Hematopoietic multipotent progenitor cell treated with erythropoietin and hydrocortisone succinate and interleukin-3 and kit ligand, for 4 days (in vitro differentiated cells): ENCODE data around the gene C1QL1.
"Not testable (repeated sequence)": the region's sequence is repeated elsewhere in the genome, so short reads cannot be mapped to it uniquely, and the experiment has no call there.

Source experiments
- DNase-seq: peaks from one replicate; pipeline ENCODE4 v3.0.0-alpha.2; 2015

Gene C1QL1

DNA sequence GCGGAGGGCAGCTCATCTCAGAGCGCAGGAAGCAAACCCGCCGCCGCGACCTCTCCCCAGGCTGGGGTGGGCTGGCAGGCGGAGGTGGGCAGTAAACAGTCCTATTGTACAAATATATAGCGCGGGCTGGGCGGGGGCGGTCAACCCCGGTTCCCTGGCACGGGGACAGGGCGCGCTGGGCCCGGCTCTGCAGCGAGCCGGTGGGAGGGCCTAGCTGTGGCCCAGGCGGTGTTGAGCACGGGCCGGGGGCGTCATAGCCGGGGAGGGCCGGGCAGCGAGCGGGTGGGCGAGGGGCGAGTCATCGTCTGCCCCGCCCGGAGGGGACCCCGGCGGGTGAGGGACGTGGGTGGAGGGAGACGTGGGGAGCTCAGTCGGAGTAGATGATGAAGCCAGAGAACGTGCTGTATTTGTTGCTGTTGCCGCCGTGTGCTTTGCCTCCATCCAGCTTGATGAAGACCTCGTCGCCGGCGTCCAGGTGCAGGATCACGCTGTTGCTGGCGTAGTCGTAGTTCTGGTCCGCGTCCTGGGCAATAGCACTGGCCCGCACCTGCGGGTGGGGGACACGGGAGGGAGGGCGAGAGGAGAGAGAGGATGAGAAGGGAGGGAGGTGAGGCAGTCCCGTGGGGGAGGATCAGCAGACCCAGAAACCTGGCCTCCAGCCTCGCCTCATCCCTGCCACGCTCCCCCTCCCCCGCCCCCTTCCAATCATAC, 8.1 kb downstream of the C1QL1 start:
- no peak for DNase-seq

DNA sequence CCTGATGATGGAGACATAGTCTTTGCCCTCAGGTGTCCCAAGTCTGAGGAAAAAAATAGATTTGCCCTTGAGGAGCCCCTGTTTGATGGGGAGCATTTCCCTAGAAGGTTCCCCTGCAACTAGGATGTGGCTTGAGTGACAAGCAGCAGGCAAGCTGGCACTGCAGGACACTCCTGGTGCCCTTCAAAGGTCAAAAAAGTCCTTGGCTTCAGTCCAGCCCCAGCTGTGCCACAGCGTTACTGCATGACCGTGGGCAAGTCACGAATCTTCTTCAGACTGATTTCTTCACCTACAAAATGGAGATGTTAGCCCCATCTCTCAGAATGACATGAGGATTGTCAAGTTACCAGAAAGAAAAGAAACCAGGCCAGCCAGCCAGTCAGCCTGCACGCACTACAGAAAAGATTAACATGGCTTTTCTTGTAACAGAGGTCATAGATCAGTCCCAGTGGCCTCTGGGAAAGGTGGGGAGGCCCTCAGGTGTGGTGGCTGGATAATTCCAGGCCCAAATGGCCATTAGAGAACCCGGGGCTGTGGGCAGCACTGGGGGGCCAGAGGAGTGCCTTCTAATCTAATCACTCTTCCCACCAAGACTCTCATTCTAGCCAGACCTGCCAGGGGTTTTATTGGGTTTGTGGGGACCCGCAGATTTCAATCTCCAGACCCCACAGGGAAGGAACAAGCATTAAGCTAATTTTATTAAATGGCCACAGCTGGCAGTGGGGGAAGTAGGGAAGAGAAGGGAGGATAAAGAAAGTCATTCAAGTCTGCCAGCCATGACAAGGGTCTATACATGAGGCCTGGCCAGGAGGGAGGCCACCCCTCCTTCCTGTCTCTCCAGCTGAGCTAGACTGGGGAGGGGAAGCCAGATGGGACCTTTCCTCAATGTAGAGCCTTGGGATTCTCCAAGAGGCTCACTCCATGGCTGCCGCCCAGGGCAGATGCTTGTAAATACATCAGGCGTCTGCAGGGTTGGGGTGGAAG, 10.8 kb downstream of the C1QL1 start:
- DNase-seq, result no peak

DNA sequence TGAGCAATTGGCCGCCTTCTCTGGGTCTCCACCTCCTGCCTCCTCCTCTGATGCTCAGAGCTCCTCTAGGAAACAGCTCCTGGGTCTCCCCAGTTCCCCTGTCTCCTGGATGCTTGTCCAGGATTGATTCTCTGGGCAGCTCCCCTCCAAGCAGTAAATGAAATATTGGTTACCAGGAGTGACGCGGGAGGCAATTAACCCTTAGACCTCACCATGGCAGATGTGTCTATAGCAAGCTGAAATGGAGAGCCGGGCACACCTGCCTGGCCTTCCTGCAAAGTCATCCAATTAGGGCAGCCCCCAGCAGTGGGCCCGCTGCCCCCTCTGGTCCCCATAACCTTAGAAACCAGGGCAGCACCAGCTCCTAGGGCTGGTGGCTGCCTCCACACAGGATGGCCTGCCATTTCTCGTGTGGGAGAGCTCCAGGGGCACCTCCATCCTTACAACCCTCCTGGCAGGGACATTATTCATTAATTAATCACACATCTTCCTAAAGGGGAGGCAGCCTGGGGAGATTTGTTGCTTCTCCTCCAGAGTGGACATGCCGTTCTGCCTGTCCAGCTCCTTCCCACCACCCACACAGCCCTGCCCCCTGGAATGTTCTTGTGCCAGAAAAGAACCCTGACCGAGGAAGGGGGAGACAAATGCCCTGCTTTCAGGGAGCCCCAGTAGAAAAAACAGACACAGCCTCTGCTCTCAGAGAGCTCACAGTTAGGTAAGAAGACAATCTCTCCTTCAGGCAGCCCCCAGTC, 12.3 kb downstream of the C1QL1 start:
- DNase-seq, result no peak

- DNase-seq, result no peak
Measured at GRCh38 chr17:44952946-44953475, 15.1 kb downstream of the C1QL1 start.

GRCh38 chr17:44948315-44948795, 19.7 kb downstream of the C1QL1 start:
- no peak for DNase-seq

DNA sequence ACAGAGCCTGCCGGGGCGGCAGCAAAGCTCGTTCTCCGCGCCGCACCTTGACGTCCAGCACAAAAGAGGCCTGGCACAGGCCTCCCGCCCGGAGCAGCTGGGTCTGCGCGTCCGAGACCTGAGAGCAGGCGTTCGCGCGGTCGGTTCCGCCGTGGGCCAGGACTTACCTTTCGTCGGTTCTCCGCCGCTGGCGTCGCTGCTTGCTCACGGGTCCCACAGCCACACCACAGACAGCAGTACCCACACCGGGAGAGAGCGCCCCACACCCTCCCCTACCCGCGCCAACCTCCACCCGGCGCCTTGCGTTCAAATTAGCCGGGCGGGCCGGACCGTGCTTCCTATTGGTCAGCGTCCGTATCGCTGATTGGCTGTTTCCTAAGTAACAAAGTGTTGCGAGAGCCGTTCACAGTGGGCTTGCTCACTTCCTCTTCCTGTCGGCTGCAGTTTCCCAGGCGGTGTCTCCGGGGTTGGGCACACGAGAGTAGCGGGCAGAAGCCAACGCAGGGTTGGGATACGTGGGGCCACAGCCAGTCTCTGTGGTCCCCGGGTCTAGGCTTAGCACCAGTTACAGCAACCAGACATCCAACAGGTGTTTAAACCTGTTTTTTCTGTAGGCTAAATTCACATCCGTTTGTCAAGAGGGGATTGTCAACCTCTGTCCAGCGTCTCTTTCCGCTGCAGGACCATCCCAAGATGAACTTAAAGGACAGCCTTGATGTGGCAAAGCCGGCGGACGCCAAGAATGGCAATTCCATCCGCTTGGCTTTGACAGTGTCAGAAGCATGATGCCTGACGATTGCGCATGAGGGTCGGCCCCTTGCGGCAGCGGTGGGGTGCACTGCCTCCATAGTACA, 20.4 kb downstream of the C1QL1 start, which contains the start of gene KIF18B:
TSS of gene KIF18B (minus strand) at position 313 of the 854 bp plus-strand sequence. CDS start 11,429 bp downstream, outside the sequence.
- peak; percentile 99 for DNase-seq

DNA sequence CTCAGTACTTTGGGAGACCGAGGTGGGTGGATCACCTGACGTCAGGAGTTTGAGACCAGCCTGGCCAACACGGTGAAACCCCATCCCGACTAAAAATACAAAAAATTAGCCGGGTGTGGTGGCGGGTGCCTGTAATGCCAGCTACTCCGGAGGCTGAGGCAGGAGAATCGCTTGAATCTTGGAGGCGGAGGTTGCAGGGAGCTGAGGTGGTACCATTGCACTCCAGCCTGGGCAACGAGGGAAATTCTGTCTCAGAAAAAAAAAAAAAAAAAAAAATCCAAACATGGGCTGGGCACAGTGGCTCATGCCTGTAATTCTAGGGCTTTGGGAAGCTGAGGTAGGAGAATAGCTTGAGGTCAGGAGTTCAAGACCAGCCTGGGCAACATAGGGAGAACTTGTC, 22.5 kb downstream of the C1QL1 start:
- not testable (repeated sequence) for DNase-seq

DNA sequence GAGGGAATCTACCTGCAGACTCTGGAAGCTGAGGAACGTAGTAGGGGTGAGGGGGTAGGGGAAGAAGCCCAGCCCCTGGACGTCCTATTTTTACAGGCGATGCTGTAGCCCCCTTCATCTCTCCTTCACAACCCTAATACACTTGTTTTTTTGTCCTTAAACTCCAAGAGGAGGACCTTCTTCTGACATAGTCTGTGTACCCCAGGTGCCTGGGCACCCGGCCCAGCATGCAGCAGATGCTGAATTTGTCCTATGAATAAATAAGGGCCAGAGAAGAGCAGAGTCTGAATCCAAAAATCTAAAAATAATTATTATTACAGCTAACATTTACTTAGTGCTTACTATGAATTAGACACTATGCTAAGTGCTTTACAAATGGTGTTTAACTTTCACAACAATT, 25.6 kb downstream of the C1QL1 start:
- DNase-seq, result no peak

DNA sequence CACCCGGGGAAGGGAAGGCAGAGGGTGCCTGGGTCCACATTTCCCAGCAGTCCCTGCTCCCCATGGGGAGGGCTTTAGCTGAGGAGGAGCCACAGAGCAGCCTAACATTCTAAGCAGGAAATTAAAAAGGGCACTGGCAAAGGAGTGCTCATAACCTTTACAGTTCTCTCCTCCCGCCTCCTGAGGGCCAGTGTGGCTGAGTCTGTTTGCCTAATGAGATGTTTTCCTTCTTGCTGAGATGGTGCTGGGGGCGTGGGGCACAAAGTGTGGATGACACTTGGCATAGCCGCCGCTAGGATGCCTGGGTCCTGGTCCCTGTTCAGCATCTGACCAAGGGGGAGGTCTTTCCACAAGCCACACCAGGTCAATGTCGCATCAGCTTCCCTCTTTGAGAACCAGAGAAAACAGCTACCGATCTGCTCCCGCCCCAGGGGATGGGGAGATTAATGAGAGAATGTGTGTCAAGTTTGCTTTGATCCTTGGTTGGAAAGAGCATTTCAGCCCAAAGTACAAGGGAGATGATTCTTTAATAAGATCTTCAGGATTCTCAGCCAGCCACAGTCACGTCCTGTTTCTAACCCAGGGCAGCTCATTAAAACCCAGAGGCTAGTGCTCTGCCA, 26.3 kb downstream of the C1QL1 start:
- no peak for DNase-seq

DNA sequence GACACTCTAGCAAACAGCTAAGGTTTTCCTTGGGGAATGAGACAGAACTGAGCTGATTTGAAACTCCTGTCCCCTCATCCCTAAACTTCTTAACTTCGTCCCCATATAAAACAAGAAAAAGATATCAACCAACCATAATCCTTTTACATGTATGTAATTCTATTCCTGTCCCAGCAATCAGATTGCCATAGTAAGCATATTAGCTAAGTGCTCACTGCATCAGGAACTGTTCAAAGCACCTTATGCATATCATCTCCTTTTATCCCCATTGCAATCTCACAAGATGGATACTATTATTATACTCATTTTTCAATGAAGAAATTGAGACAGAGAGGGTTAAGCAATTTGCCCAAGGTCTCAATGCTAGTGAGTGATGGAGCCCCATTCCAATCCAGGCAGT, 27.3 kb downstream of the C1QL1 start:
- DNase-seq, result no peak

GRCh38 chr17:44940317-44940716, 27.8 kb downstream of the C1QL1 start:
- DNase-seq, result no peak

DNA sequence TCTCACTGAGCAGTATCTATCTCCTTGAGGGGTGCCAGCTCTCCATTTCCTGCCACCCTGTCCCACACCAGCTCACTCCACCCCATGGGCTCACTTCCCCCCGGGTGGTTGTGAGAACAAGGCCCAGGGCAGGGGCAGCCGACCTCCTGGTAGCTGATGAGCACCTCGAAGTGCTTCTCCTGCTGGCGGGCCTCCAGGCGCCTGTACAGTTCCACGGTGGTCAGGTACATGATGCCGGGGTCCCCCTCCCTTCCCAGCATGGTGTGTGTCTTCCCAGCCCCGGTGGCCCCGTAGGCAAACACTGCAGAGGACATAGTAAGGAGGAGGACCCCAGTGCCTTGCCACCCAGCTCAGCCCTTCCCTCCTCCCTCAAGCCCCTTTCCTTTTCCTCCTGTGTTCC, 33.0 kb downstream of the C1QL1 start:
- DNase-seq, result no peak

DNA sequence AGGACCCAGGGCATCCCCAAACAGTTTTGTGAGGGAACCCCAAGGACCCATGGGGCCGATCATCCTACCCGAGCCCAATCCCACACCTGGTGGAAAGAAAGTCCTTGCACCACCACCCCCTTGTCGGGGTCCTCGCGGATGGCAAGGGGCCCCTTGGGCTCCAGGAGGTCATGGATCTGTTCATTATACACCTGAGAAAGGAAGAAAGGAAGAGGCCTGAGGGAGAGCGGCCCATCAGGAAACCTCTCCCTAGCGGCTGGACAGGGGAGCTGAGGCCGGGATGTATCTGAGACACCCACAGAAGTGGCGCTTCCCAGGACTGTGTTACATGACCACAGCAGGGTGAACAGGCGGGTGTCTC, 33.4 kb downstream of the C1QL1 start:
- DNase-seq, result no peak

- no peak for DNase-seq
Measured at GRCh38 chr17:44933824-44934744, 34.0 kb downstream of the C1QL1 start.

DNA sequence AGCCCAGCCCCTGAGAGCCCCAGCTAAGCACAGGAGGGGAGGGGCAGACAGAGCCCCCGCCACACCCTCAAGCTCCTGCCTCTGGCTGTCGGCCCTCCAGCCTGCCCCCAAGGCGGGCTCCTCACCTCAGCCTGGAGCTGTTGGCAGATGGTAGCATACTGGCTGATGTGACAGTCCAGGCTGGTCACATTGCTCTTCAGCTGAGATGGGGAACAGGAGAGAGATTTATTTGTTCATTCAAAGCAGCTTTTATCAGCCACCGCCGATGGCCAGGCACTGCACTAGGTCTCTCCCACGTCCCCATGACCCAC, 35.4 kb downstream of the C1QL1 start:
- DNase-seq, result no peak

- DNase-seq, result no peak
Measured at GRCh38 chr17:44932096-44932786, 35.9 kb downstream of the C1QL1 start.

GRCh38 chr17:44931376-44931775, 36.7 kb downstream of the C1QL1 start:
- no peak for DNase-seq

DNA sequence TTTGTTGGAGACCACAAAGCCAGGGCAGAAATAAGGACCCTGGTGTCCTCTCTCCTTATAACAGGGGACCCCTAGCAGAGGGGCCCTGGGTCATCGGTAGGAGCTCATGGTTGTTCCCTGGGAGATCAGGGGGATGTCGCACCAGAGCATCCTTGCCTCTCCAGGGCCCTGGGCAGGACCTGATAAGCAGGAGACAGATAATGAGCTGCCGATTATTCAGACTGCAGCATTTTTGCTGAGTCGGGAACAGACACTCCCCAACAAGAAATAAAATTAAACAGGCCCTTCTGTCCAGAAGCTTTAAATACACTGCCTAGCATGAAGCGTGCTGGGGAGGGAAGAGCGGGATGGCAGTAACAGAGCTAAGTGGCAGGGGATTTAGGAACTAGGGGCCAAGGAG, 37.4 kb downstream of the C1QL1 start:
- no peak for DNase-seq

DNA sequence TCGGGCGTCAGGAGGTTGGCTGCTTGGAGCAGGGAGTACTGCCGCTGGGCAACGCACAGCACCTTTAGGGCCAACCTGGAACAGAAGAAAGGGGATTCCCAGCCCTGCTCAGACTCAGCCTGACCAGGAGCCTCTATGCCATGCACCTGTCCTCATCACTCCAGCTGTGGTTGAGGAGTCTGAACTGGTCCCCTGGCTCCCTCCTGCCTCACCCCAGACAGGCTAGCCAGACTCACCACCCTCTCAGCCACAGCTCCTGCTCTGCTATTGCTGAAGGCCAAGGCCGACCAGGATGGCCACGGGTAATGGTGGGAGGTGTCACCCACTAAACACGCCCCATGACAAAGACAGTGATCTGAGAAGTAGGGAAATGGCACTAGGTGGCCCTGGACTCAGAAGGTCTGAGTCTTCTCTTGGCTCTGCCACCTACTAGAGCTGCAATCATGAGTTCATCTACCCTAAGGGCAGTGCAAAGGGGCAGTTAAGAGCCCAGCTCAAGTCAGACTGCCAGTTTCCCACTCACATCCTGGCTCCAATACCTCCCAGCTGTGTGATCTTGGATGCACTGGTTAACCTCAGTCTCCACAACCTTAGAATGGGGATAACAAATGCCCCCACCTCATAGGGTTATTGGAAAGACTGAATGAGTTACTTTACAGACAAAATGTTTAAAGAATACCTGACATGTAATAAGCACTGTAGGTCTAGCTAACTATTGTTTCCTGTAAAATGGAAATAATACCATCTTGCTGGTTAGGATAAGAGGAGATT, 39.0 kb downstream of the C1QL1 start:
- DNase-seq, result no peak
